HG03571 (cell line): Measurements from ENCODE around the gene PHF13.
"Not testable (repeated sequence)": the region's sequence is repeated elsewhere in the genome, so short reads cannot be mapped to it uniquely, and the experiment has no call there.

Source experiments
- ATAC-seq: cut with Tn5 transposase; IDR thresholded peaks from one replicate; pipeline ENCODE4 v1.9.1; 2021; ENCODE audit not compliant: unreplicated experiment

The PHF13 gene

DNA sequence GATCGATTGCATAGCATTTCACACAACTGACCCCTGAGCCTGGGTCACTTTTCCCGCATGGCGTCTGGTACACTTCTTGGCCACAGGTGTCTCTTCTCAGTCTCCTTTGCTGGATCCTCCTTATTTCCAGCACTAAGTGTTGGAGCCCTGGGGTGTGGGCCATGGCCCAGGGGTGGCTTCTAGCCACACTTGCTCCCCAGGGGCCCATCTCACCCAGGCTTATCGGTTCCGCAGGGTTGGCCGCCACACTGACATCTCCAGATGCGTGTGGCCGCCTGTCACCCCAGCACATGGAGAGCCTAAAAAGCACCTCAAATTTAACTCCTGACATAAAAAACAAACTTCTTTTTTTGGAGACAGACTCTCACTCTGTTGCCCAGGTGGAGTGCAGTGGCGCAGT, 13.5 kb downstream of the PHF13 start:
- ATAC-seq = no peak

- ATAC-seq = no peak
Measured at GRCh38 chr1:6627841-6628545, 14.5 kb downstream of the PHF13 start.

GRCh38 chr1:6628971-6629479, 15.5 kb downstream of the PHF13 start:
- ATAC-seq = no peak

- ATAC-seq = no peak
Measured at GRCh38 chr1:6630027-6630426, 16.5 kb downstream of the PHF13 start.

DNA sequence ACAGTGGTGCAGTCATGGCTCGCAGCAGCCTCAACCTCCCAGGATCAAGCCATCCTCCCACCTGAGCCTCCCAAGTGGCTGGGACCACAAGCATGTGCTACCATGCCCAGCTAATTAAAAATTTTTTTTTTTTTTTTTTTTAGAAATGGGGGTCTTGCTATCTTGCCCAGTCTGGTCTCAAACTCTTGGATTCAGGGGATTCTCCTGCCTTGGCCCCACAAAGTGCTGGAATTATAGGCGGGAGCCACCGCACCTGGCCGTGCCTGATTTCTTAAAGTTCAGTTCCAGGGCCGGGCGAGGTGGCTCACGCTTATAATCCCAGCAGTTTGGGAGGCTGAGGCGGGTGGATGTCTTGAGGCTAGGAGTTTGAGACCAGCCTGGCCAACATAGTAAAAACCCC, 17.5 kb downstream of the PHF13 start:
- no peak for ATAC-seq

DNA sequence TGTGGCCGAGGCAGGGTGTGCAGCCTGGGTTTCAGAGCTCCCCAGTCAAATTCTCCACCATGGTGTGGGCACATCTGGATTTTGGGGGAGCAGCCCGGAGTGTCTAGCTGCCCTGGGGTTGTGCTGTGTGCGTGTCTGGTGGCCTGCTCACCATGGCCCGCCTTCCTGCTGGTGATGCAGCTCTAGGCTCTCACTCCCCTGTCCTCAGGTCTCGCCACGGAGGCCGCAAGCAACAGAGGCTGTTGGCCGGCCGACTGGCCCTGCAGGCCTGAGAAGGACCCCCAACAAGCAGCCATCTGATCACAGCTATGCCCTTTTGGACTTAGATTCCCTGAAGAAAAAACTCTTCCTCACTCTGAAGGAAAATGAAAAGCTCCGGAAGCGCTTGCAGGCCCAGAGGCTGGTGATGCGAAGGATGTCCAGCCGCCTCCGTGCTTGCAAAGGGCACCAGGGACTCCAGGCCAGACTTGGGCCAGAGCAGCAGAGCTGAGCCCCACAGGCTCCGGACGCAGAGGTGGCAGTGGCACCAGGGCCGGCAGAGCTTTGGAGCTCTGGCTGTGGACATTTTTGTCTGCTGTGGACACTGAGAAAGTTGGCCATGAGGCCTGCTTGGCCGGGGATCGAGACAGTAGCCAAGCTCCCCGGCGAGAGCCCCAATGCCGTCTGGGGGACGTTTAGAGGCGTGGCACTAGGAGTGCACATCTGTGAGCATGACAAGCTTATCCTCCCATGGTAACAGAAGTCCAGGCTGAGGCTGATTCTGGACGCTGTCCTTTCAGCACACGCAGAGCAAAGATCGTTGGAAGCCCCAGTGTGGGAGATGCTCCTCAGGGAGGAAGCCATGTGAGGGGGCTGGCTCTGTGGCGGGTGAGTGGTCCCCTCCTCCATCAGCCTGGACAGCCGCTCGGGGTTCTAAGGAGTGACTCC, 19.3 kb downstream of the PHF13 start:
- no peak for ATAC-seq

DNA sequence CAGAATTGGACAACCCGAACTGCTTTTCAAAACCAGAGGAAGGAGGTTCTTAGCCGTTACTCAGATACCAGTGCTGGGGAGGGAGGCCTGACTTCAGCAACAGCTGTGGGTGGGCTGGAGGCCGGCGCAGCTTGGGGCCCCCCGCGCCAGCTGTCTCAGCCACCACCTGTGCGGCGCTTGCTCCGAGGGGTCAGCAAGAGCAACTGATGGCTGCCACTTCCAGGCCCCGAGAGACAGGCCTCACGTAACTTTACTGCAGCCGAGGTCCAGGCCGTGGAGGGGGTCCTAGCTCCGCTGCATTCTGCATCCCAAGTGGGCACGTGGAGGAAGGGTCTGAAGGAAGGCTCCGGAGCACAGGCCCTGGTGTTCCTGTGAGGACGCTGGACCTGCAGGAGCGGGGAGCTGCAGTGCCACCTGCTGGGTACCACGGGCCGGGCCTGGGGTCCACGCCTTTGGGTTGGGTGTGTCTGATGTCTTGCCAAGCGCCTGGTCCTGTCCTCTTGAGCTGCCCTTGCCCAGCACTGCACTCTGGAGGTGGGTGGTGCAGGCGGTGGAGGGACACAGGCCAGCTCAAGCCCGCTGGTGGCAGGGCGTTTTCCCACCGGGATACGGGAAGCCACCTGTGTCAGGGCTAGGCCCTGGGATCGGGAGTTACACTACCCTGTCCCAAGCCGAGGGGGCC, 21.0 kb downstream of the PHF13 start:
- no peak for ATAC-seq

DNA sequence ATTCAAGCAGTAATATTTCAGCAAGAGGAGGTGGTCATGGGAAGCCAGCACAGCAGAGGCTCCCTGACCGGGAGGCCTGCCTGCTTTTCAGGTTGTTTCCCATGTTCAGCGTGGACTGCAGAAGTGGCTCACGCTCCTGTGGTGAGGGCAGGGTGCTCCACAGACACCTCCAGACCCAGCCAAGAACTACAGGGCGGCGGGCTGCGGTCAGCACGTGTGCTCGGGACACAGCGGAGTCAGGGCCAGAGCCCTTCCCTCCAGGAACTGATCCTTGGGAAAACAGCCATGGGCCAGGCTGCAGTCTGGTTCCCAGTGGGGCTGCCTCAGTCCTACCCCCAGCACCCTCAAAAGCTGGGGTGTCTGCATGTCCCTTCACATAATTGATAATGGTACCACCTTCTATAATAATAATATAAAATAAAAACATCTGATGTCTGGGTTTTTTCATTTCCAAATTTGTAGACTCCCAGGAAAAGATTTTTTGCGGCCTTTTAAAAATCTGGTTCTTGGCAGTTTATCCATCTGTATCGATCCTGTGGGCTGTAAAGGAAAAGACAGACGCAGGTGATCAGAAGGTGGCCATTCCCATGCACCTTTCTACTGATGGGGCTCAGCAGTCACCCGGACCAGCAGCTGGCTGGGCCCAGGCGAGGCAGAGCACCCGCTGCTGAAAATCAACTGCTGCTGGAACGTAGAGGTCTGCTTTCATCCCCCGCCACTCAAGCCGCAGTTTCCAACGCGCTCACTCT, 21.8 kb downstream of the PHF13 start:
- no peak for ATAC-seq

- ATAC-seq = no peak
Measured at GRCh38 chr1:6635910-6636760, 22.6 kb downstream of the PHF13 start.

DNA sequence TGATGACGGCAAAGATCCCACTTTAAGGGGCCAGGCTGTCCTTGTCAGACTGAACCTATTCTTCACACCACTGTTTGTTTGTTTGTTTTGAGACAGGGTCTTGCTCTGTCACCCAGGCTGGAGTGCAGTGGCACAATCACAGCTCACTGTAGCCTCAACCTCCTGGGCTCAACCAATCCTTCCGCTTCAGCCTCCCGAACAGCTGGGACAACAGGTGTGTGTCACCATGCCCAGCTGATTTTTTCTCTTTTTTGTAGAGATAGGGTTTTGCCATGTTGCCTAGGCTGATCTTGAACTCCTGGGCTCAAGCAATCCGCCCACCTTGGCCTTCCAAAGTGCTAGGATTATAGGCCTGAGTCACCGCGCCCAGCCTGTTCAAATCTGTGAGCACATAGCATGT, 23.2 kb downstream of the PHF13 start:
- ATAC-seq = not testable (repeated sequence)

- ATAC-seq = no peak
Measured at GRCh38 chr1:6637770-6638169, 24.2 kb downstream of the PHF13 start.

GRCh38 chr1:6638226-6638625, 24.7 kb downstream of the PHF13 start:
- no peak for ATAC-seq

DNA sequence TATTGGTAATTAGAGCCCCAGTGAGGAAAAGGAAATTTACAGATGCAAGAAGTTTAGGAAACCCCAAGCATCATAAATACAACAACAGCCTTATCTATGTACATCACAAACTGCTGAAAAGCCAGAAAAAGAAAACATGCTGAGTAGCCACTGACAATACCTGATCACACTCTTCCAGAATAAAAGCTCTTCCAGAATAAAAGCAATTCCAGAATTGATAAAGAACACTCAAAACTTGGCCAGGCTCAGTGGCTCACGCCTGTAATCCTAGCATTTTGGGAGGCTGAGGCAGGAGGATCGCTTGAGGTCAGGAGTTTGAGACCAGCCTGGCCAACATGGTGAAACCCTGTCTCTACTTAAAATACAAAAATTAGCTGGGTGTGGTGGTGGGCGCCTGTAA, 27.3 kb downstream of the PHF13 start:
- not testable (repeated sequence) for ATAC-seq

- no peak for ATAC-seq
Measured at GRCh38 chr1:6645018-6645417, 31.5 kb downstream of the PHF13 start.

GRCh38 chr1:6646499-6647148, 33.1 kb downstream of the PHF13 start:
- no peak for ATAC-seq

DNA sequence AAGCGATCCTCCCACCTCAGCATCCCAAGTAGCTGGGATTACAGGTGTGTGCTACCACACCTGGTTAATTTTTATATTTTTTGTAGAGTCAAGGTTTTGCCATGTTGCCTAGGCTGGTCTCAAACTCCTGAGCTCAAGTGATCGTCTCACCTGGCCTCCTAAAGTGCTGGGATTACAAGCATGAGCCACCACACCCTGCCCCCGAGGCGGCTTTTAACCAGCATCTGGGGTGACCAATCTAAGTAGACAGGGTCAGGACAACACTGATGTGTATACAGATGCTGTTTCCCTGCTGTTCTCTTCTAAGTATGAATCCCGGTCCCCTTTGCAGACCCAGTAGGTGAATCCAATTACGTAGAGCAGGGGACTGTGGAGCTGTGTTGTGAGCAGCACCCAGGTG, 35.0 kb downstream of the PHF13 start:
- ATAC-seq = no peak

GRCh38 chr1:6651909-6652308, 38.4 kb downstream of the PHF13 start:
- ATAC-seq = no peak

GRCh38 chr1:6652986-6653385, 39.5 kb downstream of the PHF13 start:
- no peak for ATAC-seq
